PC-9 (cell line): ENCODE results near the gene C2CD3. TPM values are rescaled to one million over a fixed set of nuclear protein-coding genes. Genes with fewer than 3 reads are reported as not detected.

Experiments used
- BruUV-seq: library from RNA; stranded (reverse); fragments of 400-500 nt; replicated peaks from 2 replicates; lab custom pipeline; 2021; lab: Mats Ljungman, UMichigan
- CTCF ChIA-PET: fragments of 300-600 bp; sonication (Branson Sonifier 250); formaldehyde crosslinking; loops from one replicate; lab custom pipeline; 2022; ENCODE audit warnings: antibody characterized with exemption; lab: Charles Lee
- POLR2A ChIA-PET: fragments of 300-600 bp; sonication (Branson Sonifier 250); formaldehyde crosslinking; loops from one replicate; lab custom pipeline; 2022; ENCODE audit warnings: antibody characterized with exemption; ENCODE audit not compliant: unreplicated experiment; lab: Charles Lee
- DNase-seq, 2 experiments: peaks; one replicate each; pipeline versions ENCODE4 v3.0.0 to v3.0.0-alpha.2; 2015 to 2022; ENCODE audit warnings: mixed read lengths in 1 of 2
- H2AFZ ChIP-seq: fragments of 200-600 bp; sonication (generic); 2 replicates; pipeline ENCODE4 v1.8.1; 2017; ENCODE audit warnings: antibody characterized with exemption
- H3F3A ChIP-seq: fragments of 200-600 bp; sonication (generic); 2 replicates; pipeline ENCODE4 v1.8.1; 2017; ENCODE audit warnings: antibody characterized with exemption, mild to moderate bottlenecking, low read depth; ENCODE audit not compliant: insufficient read depth
- H3K27ac ChIP-seq: fragments of 200-600 bp; sonication (generic); 2 replicates; pipeline ENCODE4 v1.6.1; 2016; ENCODE audit warnings: mixed run types
- H3K27me3 ChIP-seq: fragments of 200-600 bp; sonication (generic); 2 replicates; pipeline ENCODE4 v1.6.1; 2016; ENCODE audit warnings: low read depth, mixed run types; ENCODE audit not compliant: insufficient read depth
- H3K36me3 ChIP-seq: fragments of 200-600 bp; sonication (generic); 2 replicates; pipeline ENCODE4 v1.6.1; 2016; ENCODE audit warnings: low read depth, mixed run types
- H3K4me1 ChIP-seq: fragments of 200-600 bp; sonication (generic); replicated peaks from 2 replicates; pipeline ENCODE4 v1.6.1; 2016; ENCODE audit warnings: mixed run types; ENCODE audit not compliant: insufficient read depth
- H3K4me2 ChIP-seq: fragments of 200-600 bp; sonication (generic); 2 replicates; pipeline ENCODE4 v1.6.1; 2017; ENCODE audit warnings: mixed run types
- H3K4me3 ChIP-seq: fragments of 200-600 bp; sonication (generic); 2 replicates; pipeline ENCODE4 v1.6.1; 2016; ENCODE audit warnings: mixed run types
- H3K79me2 ChIP-seq: fragments of 200-600 bp; sonication (generic); 2 replicates; pipeline ENCODE4 v1.6.1; 2017; ENCODE audit warnings: low read depth, mixed run types
- H3K9me2 ChIP-seq: fragments of 200-600 bp; sonication (generic); 2 replicates; pipeline ENCODE4 v1.8.1; 2017; ENCODE audit warnings: mild to moderate bottlenecking; ENCODE audit not compliant: insufficient read depth
- H3K9me3 ChIP-seq: fragments of 200-600 bp; sonication (generic); 2 replicates; pipeline ENCODE4 v1.8.1; 2016; ENCODE audit warnings: low read depth; ENCODE audit not compliant: insufficient read depth
- H4K20me1 ChIP-seq: fragments of 200-600 bp; sonication (generic); 2 replicates; pipeline ENCODE4 v1.8.1; 2017; ENCODE audit not compliant: insufficient read depth
- EZH2 ChIP-seq: fragments of 200-600 bp; sonication (generic); IDR thresholded peaks from 2 replicates; pipeline ENCODE4 v1.8.0; 2017; ENCODE audit warnings: antibody characterized with exemption, low read depth
- intact Hi-C: fragments of 100-400 bp; cut with micrococcal nuclease; formaldehyde crosslinking; loops from one replicate; pipeline ENCODE4 v1.10.0; 2022; ENCODE audit not compliant: unreplicated experiment
- total RNA-seq: library from RNA; stranded (reverse); gene quantifications from 2 replicates; pipeline ENCODE4 v1.2.3, GENCODE V29; 2021
- TF ChIP-seq, protein P1 (sequence below): fragments of 200-600 bp; sonication (generic); conservative IDR thresholded peaks from 2 replicates; pipeline ENCODE4 v1.6.1; 2017; ENCODE audit warnings: mixed run types, antibody characterized with exemption, mild to moderate bottlenecking, moderate library complexity

Gene C2CD3
- total RNA-seq, 1 experiment from 2014 or later: 50.0 TPM

DNA sequence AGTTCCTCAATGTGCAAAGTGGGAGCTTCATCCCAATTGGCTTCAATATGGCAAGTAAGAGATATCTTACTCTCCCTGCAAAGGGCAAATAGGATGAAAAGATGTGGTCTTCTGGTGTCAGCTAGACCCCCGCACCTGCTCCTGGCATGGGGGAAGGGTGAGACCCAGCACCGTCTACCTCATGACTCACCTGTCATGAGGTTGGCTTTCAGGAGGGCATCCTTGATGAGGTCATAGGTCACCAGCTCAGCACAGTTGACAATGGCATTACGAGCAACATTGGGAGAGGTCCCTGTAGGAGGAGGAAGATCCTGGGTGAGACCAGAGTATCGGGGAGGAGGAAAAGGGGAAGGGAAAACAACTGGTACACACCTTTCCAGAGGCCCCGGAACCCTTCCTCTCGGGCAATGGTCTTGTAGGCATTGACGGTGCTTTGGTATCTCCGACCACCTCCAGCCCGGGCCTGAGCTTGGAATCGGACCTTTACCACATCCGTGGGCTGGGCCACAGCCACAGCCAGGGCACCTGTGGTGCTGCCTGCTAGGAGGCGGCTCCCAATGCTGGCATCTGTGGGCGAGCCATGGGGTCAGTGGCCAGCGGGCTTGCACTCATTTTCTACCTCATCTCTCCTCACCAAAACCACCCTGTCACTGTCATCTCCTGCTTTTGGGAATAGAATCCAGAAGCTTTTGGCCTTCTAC is 194.2 kb downstream of the C2CD3 start:
- Histone ChIP-seq H3K27ac (no peak overlapping the region), H3K4me2 (no peak overlapping the region), H4K20me1 (no peaks in the 10 kb centered on the region), H3K4me1 (peaks cover 39% of the 10 kb centered on the region), H3K36me3 (peaks cover 6% of the 10 kb centered on the region; the same call in 1 of the 2 replicates), H3F3A (peaks cover 17% of the 10 kb centered on the region; the same call in 1 of the 2 replicates), H3K27me3 (no peaks in the 10 kb centered on the region), H3K9me3 (no peaks in the 10 kb centered on the region), H3K79me2 (peaks cover 8% of the 10 kb centered on the region; the same call in 1 of the 2 replicates), H3K4me3 (no peak overlapping the region), H3K9me2 (no peaks in the 10 kb centered on the region), H2AFZ (no peak overlapping the region)
- ChIA-PET CTCF (no interaction called here), POLR2A (interaction anchor here (0.7 kb wide), 1 partner anchor 192 kb away, joined by 3 read pairs; no protein-coding TSS in a partner anchor)
- BruUV-seq: no TSS peak
- intact Hi-C loops: no loop called here
- TF ChIP-seq EZH2: no peak
- TF ChIP-seq, protein P1, sequence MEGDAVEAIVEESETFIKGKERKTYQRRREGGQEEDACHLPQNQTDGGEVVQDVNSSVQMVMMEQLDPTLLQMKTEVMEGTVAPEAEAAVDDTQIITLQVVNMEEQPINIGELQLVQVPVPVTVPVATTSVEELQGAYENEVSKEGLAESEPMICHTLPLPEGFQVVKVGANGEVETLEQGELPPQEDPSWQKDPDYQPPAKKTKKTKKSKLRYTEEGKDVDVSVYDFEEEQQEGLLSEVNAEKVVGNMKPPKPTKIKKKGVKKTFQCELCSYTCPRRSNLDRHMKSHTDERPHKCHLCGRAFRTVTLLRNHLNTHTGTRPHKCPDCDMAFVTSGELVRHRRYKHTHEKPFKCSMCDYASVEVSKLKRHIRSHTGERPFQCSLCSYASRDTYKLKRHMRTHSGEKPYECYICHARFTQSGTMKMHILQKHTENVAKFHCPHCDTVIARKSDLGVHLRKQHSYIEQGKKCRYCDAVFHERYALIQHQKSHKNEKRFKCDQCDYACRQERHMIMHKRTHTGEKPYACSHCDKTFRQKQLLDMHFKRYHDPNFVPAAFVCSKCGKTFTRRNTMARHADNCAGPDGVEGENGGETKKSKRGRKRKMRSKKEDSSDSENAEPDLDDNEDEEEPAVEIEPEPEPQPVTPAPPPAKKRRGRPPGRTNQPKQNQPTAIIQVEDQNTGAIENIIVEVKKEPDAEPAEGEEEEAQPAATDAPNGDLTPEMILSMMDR: no peak
- DNase-seq: no peak

DNA sequence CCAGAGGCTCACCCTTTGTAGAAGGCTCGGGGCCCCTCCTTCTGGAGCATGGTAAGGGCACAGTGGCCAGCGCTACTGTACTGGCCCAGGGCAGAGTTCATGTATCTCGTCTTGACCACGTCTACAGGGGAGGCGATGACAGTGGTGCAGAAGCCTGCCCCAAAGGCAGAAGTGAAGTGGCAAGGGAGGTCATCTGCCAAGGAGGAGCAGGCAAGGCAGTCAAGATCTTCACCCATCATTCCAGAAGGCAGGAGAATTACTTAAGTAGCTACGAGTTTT is 195.4 kb downstream of the C2CD3 start:
- H4K20me1 ChIP-seq: no peaks in the 10 kb centered on the region
- CTCF ChIA-PET: no interaction called here
- no peak for TF ChIP-seq EZH2
- TF ChIP-seq, protein P1: no peak
- no peak overlapping the region for H3K4me3 ChIP-seq
- POLR2A ChIA-PET: no interaction called here
- no peak for DNase-seq
- BruUV-seq: no TSS peak
- no peaks in the 10 kb centered on the region for H3K9me3 ChIP-seq
- H3K4me1 ChIP-seq: peaks cover 28% of the 10 kb centered on the region
- no peak overlapping the region for H3K27ac ChIP-seq
- H3F3A ChIP-seq: peaks cover 17% of the 10 kb centered on the region; the same call in 1 of the 2 replicates
- H3K79me2 ChIP-seq: 0 out of 2 replicates have a peak, but pooled peaks cover under 1% of the 10 kb centered on the region
- no peaks in the 10 kb centered on the region for H3K9me2 ChIP-seq
- no peak overlapping the region for H3K4me2 ChIP-seq
- peaks cover 6% of the 10 kb centered on the region; the same call in 1 of the 2 replicates for H3K36me3 ChIP-seq
- H2AFZ ChIP-seq: no peak overlapping the region
- no peaks in the 10 kb centered on the region for H3K27me3 ChIP-seq
- intact Hi-C loops: no loop called here

DNA sequence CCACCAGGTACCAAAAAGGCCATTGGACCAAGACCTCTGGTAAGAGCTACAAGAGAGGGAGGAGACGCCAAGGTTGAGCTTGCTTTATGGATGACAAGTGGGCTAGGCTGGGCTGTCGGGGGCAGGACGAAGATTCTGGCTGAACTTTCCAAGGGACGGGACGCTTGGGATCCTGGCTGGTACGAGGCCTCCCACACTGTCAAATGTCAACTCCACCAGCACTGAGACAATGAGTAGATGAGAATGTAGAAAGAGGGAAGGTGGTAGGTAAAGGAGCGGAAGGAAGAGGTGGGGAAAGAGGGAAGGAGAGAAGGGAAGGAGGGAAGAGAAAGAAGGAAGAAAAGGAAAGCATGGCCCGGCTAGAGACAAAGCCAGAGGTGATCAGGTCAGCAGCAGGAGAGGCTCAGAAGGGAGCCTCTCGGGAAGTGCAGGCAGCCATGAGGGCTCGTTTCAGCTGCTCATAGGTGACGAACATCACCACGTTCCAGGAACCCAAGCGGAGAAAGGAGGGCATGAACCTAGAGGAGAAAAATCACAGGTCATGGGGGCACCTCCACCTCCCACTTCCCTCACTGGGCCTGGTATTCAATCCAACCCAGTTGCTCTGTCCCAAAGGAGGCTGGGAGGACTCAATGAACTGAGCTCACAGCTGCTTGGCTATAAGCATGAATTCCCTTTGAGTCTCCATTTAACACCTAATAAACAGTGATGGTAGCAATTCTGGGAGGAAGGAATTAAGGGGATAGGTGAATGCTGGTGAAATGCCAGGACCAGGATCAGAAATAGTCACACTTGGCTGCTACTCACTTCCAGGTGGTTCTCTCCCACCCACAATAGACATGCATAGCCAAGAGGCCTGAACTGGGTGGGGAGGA is 196.0 kb downstream of the C2CD3 start:
- H3K4me3 ChIP-seq: no peak overlapping the region
- BruUV-seq: no TSS peak
- no peaks in the 10 kb centered on the region for H3K9me2 ChIP-seq
- intact Hi-C loops: no loop called here
- H2AFZ ChIP-seq: no peak overlapping the region
- POLR2A ChIA-PET: interaction anchor here (0.6 to 0.7 kb wide), 2 partner anchors 73 to 105 kb away, joined by 3 read pairs; no protein-coding TSS in a partner anchor
- no peak overlapping the region for H3K4me2 ChIP-seq
- no peak overlapping the region for H3K27ac ChIP-seq
- DNase-seq: no peak
- H3K27me3 ChIP-seq: no peaks in the 10 kb centered on the region
- peaks cover 6% of the 10 kb centered on the region; the same call in 1 of the 2 replicates for H3K36me3 ChIP-seq
- CTCF ChIA-PET: no interaction called here
- H4K20me1 ChIP-seq: no peaks in the 10 kb centered on the region
- H3K79me2 ChIP-seq: no peaks in the 10 kb centered on the region
- no peak for TF ChIP-seq EZH2
- TF ChIP-seq, protein P1: no peak
- peaks cover 22% of the 10 kb centered on the region for H3K4me1 ChIP-seq
- H3F3A ChIP-seq: peaks cover 17% of the 10 kb centered on the region; the same call in 1 of the 2 replicates
- no peaks in the 10 kb centered on the region for H3K9me3 ChIP-seq
